Putamen (tissue), 1 donor: ENCODE results near the gene TSPEAR.
"Not testable (repeated sequence)": the region's sequence is repeated elsewhere in the genome, so short reads cannot be mapped to it uniquely, and the experiment has no call there.

Source experiments
- DNase-seq: peaks from one replicate; pipeline ENCODE4 v3.0.0-alpha.2; 2016; ENCODE audit warnings: low spot score

TSPEAR gene

GRCh38 chr21:44603109-44603875 is 108.1 kb downstream of the TSPEAR start:
- DNase-seq, result no peak

GRCh38 chr21:44602463-44602850 is 108.9 kb downstream of the TSPEAR start:
- no peak for DNase-seq

GRCh38 chr21:44601596-44602462 is 109.5 kb downstream of the TSPEAR start:
- DNase-seq, result no peak

GRCh38 chr21:44601091-44601490 is 110.3 kb downstream of the TSPEAR start:
- DNase-seq, result not testable (repeated sequence)

GRCh38 chr21:44600118-44600978 is 111.0 kb downstream of the TSPEAR start, which contains the start of gene KRTAP10-7:
Gene KRTAP10-7, plus strand, starts transcription at chr21:44600597. Its CDS starts 25 bp downstream, at chr21:44600622.
- not testable (repeated sequence) for DNase-seq

GRCh38 chr21:44599264-44600029 is 111.9 kb downstream of the TSPEAR start:
- DNase-seq, result no peak

- no peak for DNase-seq
Measured at GRCh38 chr21:44598061-44598460, 113.3 kb downstream of the TSPEAR start.

- no peak for DNase-seq
Measured at GRCh38 chr21:44596068-44596725, 115.2 kb downstream of the TSPEAR start.

- no peak for DNase-seq
Measured at GRCh38 chr21:44595524-44595923, 115.8 kb downstream of the TSPEAR start.

- no peak for DNase-seq
Measured at GRCh38 chr21:44594406-44594916, 116.9 kb downstream of the TSPEAR start.

GRCh38 chr21:44593598-44594405 is 117.6 kb downstream of the TSPEAR start:
- DNase-seq, result no peak

GRCh38 chr21:44592446-44593311 is 118.7 kb downstream of the TSPEAR start, which contains the start of gene KRTAP10-6:
Gene KRTAP10-6, minus strand, starts transcription at chr21:44592505. Its CDS starts 21 bp downstream, at chr21:44592484.
- no peak for DNase-seq

- DNase-seq, result not testable (repeated sequence)
Measured at GRCh38 chr21:44591801-44592130, 119.6 kb downstream of the TSPEAR start.

- DNase-seq, result not testable (repeated sequence)
Measured at GRCh38 chr21:44590897-44591800, 120.2 kb downstream of the TSPEAR start.

GRCh38 chr21:44590311-44590721 is 121.1 kb downstream of the TSPEAR start:
- no peak for DNase-seq

- no peak for DNase-seq
Measured at GRCh38 chr21:44589586-44590305, 121.6 kb downstream of the TSPEAR start.

GRCh38 chr21:44589094-44589493 is 122.3 kb downstream of the TSPEAR start:
- DNase-seq, result no peak
